GM18909 (cell line): ENCODE results near the gene HEMK1.

ENCODE experiments used
- ATAC-seq: cut with Tn5 transposase; IDR thresholded peaks from one replicate; pipeline ENCODE4 v1.9.1; 2021; ENCODE audit warnings: mild to moderate bottlenecking; ENCODE audit not compliant: unreplicated experiment, poor library complexity

Gene HEMK1

GRCh38 chr3:50630394-50630793 lies 61.1 kb downstream of the HEMK1 start:
- ATAC-seq, result no peak

GRCh38 chr3:50630877-50631276 lies 61.6 kb downstream of the HEMK1 start:
- no peak for ATAC-seq

DNA sequence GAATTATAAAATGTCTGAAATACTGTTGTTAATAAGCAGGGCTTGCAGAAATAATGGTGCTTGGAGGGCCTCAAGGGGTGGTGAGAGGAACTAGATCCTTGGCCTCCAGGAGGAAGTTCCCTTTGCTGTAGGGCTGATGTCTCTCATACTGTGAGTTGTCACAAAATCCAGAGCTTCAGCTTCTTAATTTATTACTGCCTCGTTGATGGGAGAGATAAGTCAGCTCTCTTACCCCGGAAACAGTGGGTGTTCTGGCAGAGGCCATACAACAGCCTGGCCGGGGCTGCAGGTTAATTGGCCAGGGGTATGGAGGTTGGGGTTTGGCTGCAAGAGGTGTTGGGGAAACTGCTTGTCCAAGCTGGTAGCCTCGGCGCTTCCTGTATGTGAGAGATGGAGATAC lies 63.1 kb downstream of the HEMK1 start:
- no peak for ATAC-seq

DNA sequence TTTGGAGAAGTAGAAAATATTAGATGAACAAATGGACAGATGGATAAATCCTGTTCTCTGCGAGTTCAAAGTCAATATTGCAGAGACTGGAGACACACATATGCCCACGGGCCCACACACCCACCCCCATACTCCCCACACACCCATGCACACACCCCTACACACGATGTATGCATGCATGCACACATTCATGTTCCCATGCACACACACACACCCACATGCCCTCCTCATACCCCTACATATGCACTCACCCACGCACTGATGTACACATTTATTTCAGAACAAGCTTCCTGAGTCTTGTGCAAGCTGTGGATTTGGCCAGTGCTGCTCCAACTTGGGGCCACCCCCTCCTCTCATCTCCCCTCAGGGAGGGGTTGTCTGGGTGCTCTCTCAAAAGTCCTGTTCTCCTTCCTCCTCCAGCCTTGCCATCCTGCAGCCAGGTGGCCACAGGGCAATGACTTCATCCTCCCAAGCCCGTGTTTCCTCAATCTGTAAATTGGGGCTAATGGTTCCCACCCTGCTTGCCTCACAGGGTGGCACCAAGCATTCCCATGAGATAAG lies 64.0 kb downstream of the HEMK1 start:
- no peak for ATAC-seq

DNA sequence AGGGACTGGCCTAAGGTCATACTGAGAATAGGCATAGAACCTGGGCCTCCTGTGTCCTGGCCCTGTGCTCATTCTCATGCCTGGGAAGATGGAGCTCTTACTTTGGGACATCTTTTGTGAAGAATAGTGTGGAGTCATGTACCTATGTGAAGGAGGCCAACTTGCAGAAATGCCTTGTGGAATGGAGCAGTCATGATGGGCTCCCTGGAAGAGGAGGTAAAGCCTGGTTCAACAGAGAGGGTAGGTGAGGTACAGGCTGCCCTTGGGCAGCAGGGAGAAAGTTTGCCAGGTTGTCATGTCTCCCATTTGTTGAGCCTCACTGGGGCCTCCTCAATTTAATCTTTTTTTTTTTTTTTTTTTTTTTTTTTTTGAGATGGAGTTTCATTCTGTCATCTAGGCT lies 65.7 kb downstream of the HEMK1 start:
- no peak for ATAC-seq

DNA sequence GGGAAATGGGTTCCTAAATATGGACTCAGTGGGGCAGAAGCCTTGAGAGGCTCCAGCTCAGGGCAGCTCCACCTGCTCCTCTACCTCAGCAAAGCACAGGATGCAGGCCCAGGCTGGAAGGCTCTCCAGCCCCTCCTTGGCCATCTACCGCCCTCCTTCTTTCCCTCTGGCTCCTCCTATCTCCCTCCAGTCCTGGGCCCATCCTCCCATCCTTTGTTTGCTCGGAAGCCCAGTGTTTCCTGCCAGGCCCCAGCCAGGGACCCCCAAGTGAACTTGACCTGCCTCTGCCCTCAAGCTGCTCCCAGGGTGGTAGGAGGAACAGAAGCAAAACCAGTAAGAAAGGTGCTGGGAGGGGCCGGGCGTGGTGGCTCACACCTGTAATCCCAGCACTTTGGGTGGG lies 67.7 kb downstream of the HEMK1 start:
- ATAC-seq, result no peak

DNA sequence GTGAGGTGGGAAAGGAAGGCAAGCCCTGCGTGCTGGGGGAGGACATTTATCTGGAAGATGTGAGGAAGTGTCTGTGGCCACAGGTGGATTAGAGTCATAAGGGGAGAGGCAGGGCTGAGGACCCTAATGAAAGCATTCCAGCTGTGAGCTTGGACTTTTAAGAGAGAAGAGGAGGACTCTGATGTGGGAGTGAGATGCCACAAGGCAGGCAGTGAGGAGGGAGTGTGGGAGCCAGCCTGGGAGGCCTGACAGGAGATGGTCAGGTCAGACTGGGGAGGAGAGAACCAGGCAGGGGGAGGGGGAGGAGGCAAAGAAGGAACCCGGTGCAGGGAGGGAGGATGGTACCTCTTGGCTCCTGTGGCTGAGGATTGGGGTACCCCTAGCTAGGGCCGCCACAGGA lies 68.6 kb downstream of the HEMK1 start:
- ATAC-seq, result no peak

GRCh38 chr3:50639055-50639494 lies 69.8 kb downstream of the HEMK1 start:
- ATAC-seq, result no peak

- no peak for ATAC-seq
Observed at GRCh38 chr3:50642382-50642781, 73.1 kb downstream of the HEMK1 start.

GRCh38 chr3:50644561-50644960 lies 75.2 kb downstream of the HEMK1 start:
- ATAC-seq, result no peak

- ATAC-seq, result no peak
Observed at GRCh38 chr3:50645378-50645777, 76.1 kb downstream of the HEMK1 start.
